H1 (cell line): ENCODE measurements around the gene OR8K1.

Source experiments
- CBX8 ChIP-seq: fragments of 300-800, 300-1000 bp; sonication (generic); IDR thresholded peaks from 2 replicates; pipeline ENCODE4 v1.7.1; 2016; ENCODE audit warnings: low read depth, low read length, borderline replicate concordance
- CTCF ChIP-seq, 3 experiments: IDR thresholded peaks; 1 replicate in 2 of 3; 2 replicates in 1 of 3; pipeline versions ENCODE4 v1.5.1 to v1.6.1; 2011; ENCODE audit warnings: low read length in 3 of 3, mild to moderate bottlenecking in 3 of 3, inconsistent platforms in 2 of 3, low read depth in 1 of 3, moderate library complexity in 1 of 3; ENCODE audit not compliant: insufficient read depth in 1 of 3; ENCODE audit errors: control extremely low read depth in 1 of 3
- GABPA ChIP-seq: IDR thresholded peaks from 2 replicates; pipeline ENCODE4 v1.6.1; 2011; ENCODE audit warnings: mild to moderate bottlenecking, low read length, moderate library complexity, borderline replicate concordance; ENCODE audit not compliant: insufficient read depth
- JUND ChIP-seq: IDR thresholded peaks from 2 replicates; pipeline ENCODE4 v1.6.1; 2011; ENCODE audit warnings: mild to moderate bottlenecking, improper control_type of control experiment, low read length
- POLR2A ChIP-seq, 2 experiments: IDR thresholded peaks; 1 replicate in 1 of 2; 2 replicates in 1 of 2; pipeline ENCODE4 v1.6.1; 2011; ENCODE audit warnings: low read depth in 2 of 2, low read length in 2 of 2, mild to moderate bottlenecking in 2 of 2; ENCODE audit errors: control extremely low read depth in 1 of 2
- POLR2AphosphoS5 ChIP-seq: IDR thresholded peaks from 2 replicates; pipeline ENCODE4 v1.6.1; 2011; ENCODE audit warnings: low read depth, low read length
- TAF1 ChIP-seq: IDR thresholded peaks from 2 replicates; pipeline ENCODE4 v1.6.1; 2011; ENCODE audit warnings: mild to moderate bottlenecking, low read depth, low read length
- TBP ChIP-seq: IDR thresholded peaks from 2 replicates; pipeline ENCODE4 v1.6.1; 2011; ENCODE audit warnings: low read depth, low read length, improper control_type of control experiment

- TF ChIP-seq CTCF (IDR thresholded peaks at IDR 0.05; ENCODE audit: control extremely low read depth in 1 of 3, insufficient read depth in 1 of 3, low read depth in 1 of 3, low read length in 3 of 3) (no peak), TAF1 (no peak), POLR2AphosphoS5 (no peak), POLR2A (IDR thresholded peaks at IDR 0.05; ENCODE audit: control extremely low read depth in 1 of 2, low read depth in 2 of 2, low read length in 2 of 2) (no peak), GABPA (no peak), JUND (no peak), CBX8 (no peak), TBP (no peak)
Observed at GRCh38 chr11:56353991-56354390, 8.2 kb downstream of the OR8K1 start, which contains the start of gene OR8J1.
